H9 (cell line): ENCODE measurements around the gene PYGO2. TPM values are rescaled to one million over a fixed set of nuclear protein-coding genes. Genes with fewer than 3 reads are reported as not detected.
A peak's percentile ranks its signal among the peaks of the same experiment; 100 is the strongest.

ENCODE experiments used
- DNase-seq: peaks from one replicate; pipeline ENCODE4 v3.0.0-alpha.2; 2017
- H2AFZ ChIP-seq: one replicate; pipeline ENCODE4 v1.6.1; 2013; ENCODE audit warnings: mild to moderate bottlenecking, low read length, control low read depth, moderate library complexity
- H2AK5ac ChIP-seq: 2 replicates; pipeline ENCODE4 v1.6.1; 2013; ENCODE audit warnings: low read length, control low read depth, mixed read lengths; ENCODE audit not compliant: insufficient read length
- H2BK120ac ChIP-seq: one replicate; pipeline ENCODE4 v1.6.1; 2013; ENCODE audit warnings: low read depth, mild to moderate bottlenecking, low read length, control low read depth, inconsistent platforms; ENCODE audit not compliant: poor library complexity, severe bottlenecking
- H2BK12ac ChIP-seq: 2 replicates; pipeline ENCODE4 v1.6.1; 2013; ENCODE audit warnings: low read length, control low read depth, mixed read lengths, low read depth; ENCODE audit not compliant: insufficient read length
- H2BK15ac ChIP-seq: 2 replicates; pipeline ENCODE4 v1.6.1; 2013; ENCODE audit warnings: low read depth, low read length, control low read depth
- H2BK20ac ChIP-seq: one replicate; pipeline ENCODE4 v1.6.1; 2013; ENCODE audit warnings: low read depth, mild to moderate bottlenecking, low read length, control low read depth, inconsistent platforms; ENCODE audit not compliant: poor library complexity, severe bottlenecking
- H2BK5ac ChIP-seq: 2 replicates; pipeline ENCODE4 v1.6.1; 2013; ENCODE audit warnings: low read length, control low read depth, mixed read lengths; ENCODE audit not compliant: insufficient read length
- H3K14ac ChIP-seq: 2 replicates; pipeline ENCODE4 v1.6.1; 2013; ENCODE audit warnings: low read length, control low read depth; ENCODE audit not compliant: insufficient read depth
- H3K18ac ChIP-seq: 2 replicates; pipeline ENCODE4 v1.6.1; 2013; ENCODE audit warnings: low read depth, mild to moderate bottlenecking, mixed read lengths, low read length, control low read depth; ENCODE audit not compliant: insufficient read length
- H3K23ac ChIP-seq: 2 replicates; pipeline ENCODE4 v1.6.1; 2013; ENCODE audit warnings: low read length, control low read depth, mixed read lengths, low read depth; ENCODE audit not compliant: insufficient read length
- H3K23me2 ChIP-seq: 2 replicates; pipeline ENCODE4 v1.6.1; 2013; ENCODE audit warnings: low read depth, mild to moderate bottlenecking, mixed read lengths, low read length, control low read depth; ENCODE audit not compliant: insufficient read length, poor library complexity, severe bottlenecking
- H3K27ac ChIP-seq: 2 replicates; pipeline ENCODE4 v1.5.1; 2013; ENCODE audit warnings: low read length, control low read depth, mixed read lengths, low read depth; ENCODE audit not compliant: insufficient read length
- H3K27me3 ChIP-seq: 2 replicates; pipeline ENCODE4 v1.6.1; 2013; ENCODE audit warnings: low read length, control low read depth, inconsistent platforms; ENCODE audit not compliant: insufficient read depth
- H3K4ac ChIP-seq: 2 replicates; pipeline ENCODE4 v1.6.1; 2013; ENCODE audit warnings: low read depth, mild to moderate bottlenecking, control low read depth, inconsistent platforms, low read length, moderate library complexity
- H3K4me1 ChIP-seq: 2 replicates; pipeline ENCODE4 v1.6.1; 2013; ENCODE audit warnings: low read length, control low read depth, inconsistent platforms; ENCODE audit not compliant: insufficient read depth
- H3K4me2 ChIP-seq: 2 replicates; pipeline ENCODE4 v1.6.1; 2013; ENCODE audit warnings: low read length, control low read depth, mixed read lengths; ENCODE audit not compliant: insufficient read length, insufficient read depth
- H3K56ac ChIP-seq: 2 replicates; pipeline ENCODE4 v1.6.1; 2013; ENCODE audit warnings: low read depth, mild to moderate bottlenecking, mixed read lengths, low read length, control low read depth; ENCODE audit not compliant: insufficient read length
- H3K79me1 ChIP-seq: 2 replicates; pipeline ENCODE4 v1.6.1; 2013; ENCODE audit warnings: low read depth, mild to moderate bottlenecking, moderate library complexity, low read length, control low read depth, inconsistent platforms; ENCODE audit not compliant: insufficient read depth, poor library complexity, severe bottlenecking
- H3K79me2 ChIP-seq: 2 replicates; pipeline ENCODE4 v1.6.1; 2013; ENCODE audit warnings: low read length, control low read depth, inconsistent platforms; ENCODE audit not compliant: insufficient read depth
- H3K9ac ChIP-seq: 2 replicates; pipeline ENCODE4 v1.6.1; 2013; ENCODE audit warnings: low read length, control low read depth, mixed read lengths; ENCODE audit not compliant: insufficient read length; ENCODE audit errors: extremely low read depth
- H3K9me3 ChIP-seq: one replicate; pipeline ENCODE4 v1.6.1; 2013; ENCODE audit warnings: low read depth, low read length, inconsistent platforms; ENCODE audit not compliant: control insufficient read depth
- H3T11ph ChIP-seq: one replicate; pipeline ENCODE4 v1.6.1; 2013; ENCODE audit warnings: mild to moderate bottlenecking, low read length, control low read depth, inconsistent platforms
- H4K20me1 ChIP-seq: one replicate; pipeline ENCODE4 v1.6.1; 2013; ENCODE audit not compliant: control insufficient read depth, insufficient read length, insufficient read depth
- H4K5ac ChIP-seq: 2 replicates; pipeline ENCODE4 v1.6.1; 2013; ENCODE audit warnings: low read depth, mild to moderate bottlenecking, mixed read lengths, low read length, control low read depth; ENCODE audit not compliant: insufficient read length
- H4K8ac ChIP-seq: replicated peaks from 2 replicates; pipeline ENCODE4 v1.6.1; 2013; ENCODE audit warnings: low read length, control low read depth, mixed read lengths, low read depth; ENCODE audit not compliant: insufficient read length
- H4K91ac ChIP-seq: 2 replicates; pipeline ENCODE4 v1.6.1; 2013; ENCODE audit warnings: low read depth, mild to moderate bottlenecking, moderate library complexity, mixed read lengths, low read length, control low read depth; ENCODE audit not compliant: insufficient read length
- H3K27ac Mint-ChIP-seq, 3 experiments: 2 replicates in 2 of 3; 3 replicates in 1 of 3; pipeline ENCODE4 v1.8.0; 2020 to 2021; ENCODE audit warnings: mixed read lengths in 3 of 3, mild to moderate bottlenecking in 1 of 3, moderate library complexity in 1 of 3
- H3K27me3 Mint-ChIP-seq: 2 replicates; pipeline ENCODE4 v1.8.0; 2021; ENCODE audit warnings: low read depth, mild to moderate bottlenecking, moderate library complexity, mixed read lengths
- H3K36me3 Mint-ChIP-seq, 3 experiments: 2 replicates in 2 of 3; 3 replicates in 1 of 3; pipeline ENCODE4 v1.8.0; 2020 to 2021; ENCODE audit warnings: low read depth in 3 of 3, mixed read lengths in 3 of 3; ENCODE audit not compliant: insufficient read depth in 1 of 3
- H3K4me1 Mint-ChIP-seq, 2 experiments: 2 replicates each; pipeline ENCODE4 v1.8.0; 2020; ENCODE audit warnings: mixed read lengths in 2 of 2
- H3K4me3 Mint-ChIP-seq, 2 experiments: 2 replicates in 1 of 2; 3 replicates in 1 of 2; pipeline ENCODE4 v1.8.0; 2020 to 2021; ENCODE audit warnings: mild to moderate bottlenecking in 2 of 2, mixed read lengths in 2 of 2, moderate library complexity in 1 of 2
- H3K9me3 Mint-ChIP-seq, 2 experiments: 2 replicates in 1 of 2; 3 replicates in 1 of 2; pipeline ENCODE4 v1.8.0; 2020; ENCODE audit warnings: mild to moderate bottlenecking in 2 of 2, mixed read lengths in 2 of 2, moderate library complexity in 1 of 2
- WGBS: extraction: QIAGEN DNeasy Blood & Tissue Kit; methylation state at CpG from one replicate; pipeline ENCODE4 v1.1.7; 2013; ENCODE audit warnings: missing lambda C conversion rate, low lambda C conversion rate, mixed read lengths; ENCODE audit not compliant: insufficient read length; ENCODE audit errors: extremely low coverage; 5-methylcytosine and 5-hydroxymethylcytosine counted together
- total RNA-seq: library from RNA; stranded (reverse); gene quantifications from 2 replicates; pipeline ENCODE4 v1.2.1, GENCODE V29; 2021
- TF ChIP-seq, protein P1 (sequence below): fragments of 200-600 bp; sonication (generic); conservative IDR thresholded peaks from 3 replicates; pipeline ENCODE4 v1.8.0; 2021; ENCODE audit warnings: antibody characterized with exemption, mild to moderate bottlenecking

The PYGO2 gene
- total RNA-seq, 1 experiment from 2014 or later: 38.7 TPM

DNA sequence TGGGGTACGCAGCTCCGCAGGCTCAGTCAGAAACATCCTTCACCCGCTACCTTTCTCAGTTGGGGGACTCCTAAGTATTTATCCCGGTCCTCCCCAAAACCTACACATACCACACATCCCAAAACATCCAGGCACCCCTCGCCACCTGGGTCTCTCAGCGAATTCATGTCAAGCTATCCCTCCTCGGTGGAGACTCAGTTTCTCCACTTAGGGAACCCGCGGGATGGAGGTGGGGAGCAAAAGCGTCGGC lies 39.8 kb upstream of the PYGO2 start:
- Mint-ChIP-seq H3K9me3 (peaks cover 0 to 2% of the 10 kb centered on the region in 2 experiments; a peak in 3 of 5 replicates), H3K4me3 (peak overlapping the region; percentile 93 to 97), H3K27ac (peak overlapping the region in 1 of 3 experiments; percentile 84; a peak in 2 of 7 replicates), H3K27me3 (peaks cover 3% of the 10 kb centered on the region), H3K4me1 (peaks cover 29 to 43% of the 10 kb centered on the region in 2 experiments), H3K36me3 (no peaks in the 10 kb centered on the region; a peak in 2 of 7 replicates)
- H3K79me2 ChIP-seq: no peaks in the 10 kb centered on the region; the same call in 1 of the 2 replicates
- no peak overlapping the region for H3K18ac ChIP-seq
- H3K23ac ChIP-seq: no peak overlapping the region
- no peak overlapping the region for H2BK120ac ChIP-seq
- no peak overlapping the region for H2BK12ac ChIP-seq
- no peak overlapping the region for H3K27ac ChIP-seq
- no peak overlapping the region for H4K8ac ChIP-seq
- H2BK5ac ChIP-seq: no peak overlapping the region
- no peak overlapping the region for H4K5ac ChIP-seq
- H2BK15ac ChIP-seq: no peak overlapping the region
- TF ChIP-seq, protein P1, sequence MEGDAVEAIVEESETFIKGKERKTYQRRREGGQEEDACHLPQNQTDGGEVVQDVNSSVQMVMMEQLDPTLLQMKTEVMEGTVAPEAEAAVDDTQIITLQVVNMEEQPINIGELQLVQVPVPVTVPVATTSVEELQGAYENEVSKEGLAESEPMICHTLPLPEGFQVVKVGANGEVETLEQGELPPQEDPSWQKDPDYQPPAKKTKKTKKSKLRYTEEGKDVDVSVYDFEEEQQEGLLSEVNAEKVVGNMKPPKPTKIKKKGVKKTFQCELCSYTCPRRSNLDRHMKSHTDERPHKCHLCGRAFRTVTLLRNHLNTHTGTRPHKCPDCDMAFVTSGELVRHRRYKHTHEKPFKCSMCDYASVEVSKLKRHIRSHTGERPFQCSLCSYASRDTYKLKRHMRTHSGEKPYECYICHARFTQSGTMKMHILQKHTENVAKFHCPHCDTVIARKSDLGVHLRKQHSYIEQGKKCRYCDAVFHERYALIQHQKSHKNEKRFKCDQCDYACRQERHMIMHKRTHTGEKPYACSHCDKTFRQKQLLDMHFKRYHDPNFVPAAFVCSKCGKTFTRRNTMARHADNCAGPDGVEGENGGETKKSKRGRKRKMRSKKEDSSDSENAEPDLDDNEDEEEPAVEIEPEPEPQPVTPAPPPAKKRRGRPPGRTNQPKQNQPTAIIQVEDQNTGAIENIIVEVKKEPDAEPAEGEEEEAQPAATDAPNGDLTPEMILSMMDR: no peak
- H3K79me1 ChIP-seq: no peaks in the 10 kb centered on the region
- no peaks in the 10 kb centered on the region for H3K27me3 ChIP-seq
- H2BK20ac ChIP-seq: no peak overlapping the region
- H3T11ph ChIP-seq: no peak overlapping the region
- H3K9ac ChIP-seq: no peak overlapping the region
- H3K23me2 ChIP-seq: peaks cover 26% of the 10 kb centered on the region
- H3K4me2 ChIP-seq: peak overlapping the region; percentile 90
- no peak overlapping the region for H3K56ac ChIP-seq
- H3K14ac ChIP-seq: no peak overlapping the region
- DNase-seq: no peak
- no CpG with 5 or more reads among the region's 11 CpGs for WGBS
- H3K4ac ChIP-seq: no peak overlapping the region
- H2AK5ac ChIP-seq: no peak overlapping the region
- no peaks in the 10 kb centered on the region for H3K9me3 ChIP-seq
- no peaks in the 10 kb centered on the region for H4K20me1 ChIP-seq
- peaks cover 5% of the 10 kb centered on the region; the same call in 1 of the 2 replicates for H3K4me1 ChIP-seq
- no peak overlapping the region for H4K91ac ChIP-seq
- H2AFZ ChIP-seq: no peak overlapping the region
